Neuronal stem cell (in vitro differentiated cells): ENCODE results near the gene RGL1.

Experiments used
- DNase-seq: peaks from one replicate; pipeline ENCODE4 v3.0.0-alpha.2; 2013; ENCODE audit warnings: low spot score
- H2AFZ ChIP-seq: one replicate; pipeline ENCODE4 v1.6.1; 2013; ENCODE audit warnings: mild to moderate bottlenecking, low read length, inconsistent platforms
- H2AK5ac ChIP-seq: 2 replicates; pipeline ENCODE4 v1.6.1; 2013; ENCODE audit warnings: low read depth, mild to moderate bottlenecking, inconsistent platforms, low read length, moderate library complexity, mixed read lengths
- H2BK120ac ChIP-seq: 2 replicates; pipeline ENCODE4 v1.6.1; 2013; ENCODE audit warnings: low read depth, mild to moderate bottlenecking, inconsistent platforms, low read length, moderate library complexity, mixed read lengths
- H2BK12ac ChIP-seq: one replicate; pipeline ENCODE4 v1.6.1; 2013; ENCODE audit warnings: low read length, inconsistent platforms
- H2BK15ac ChIP-seq: 2 replicates; pipeline ENCODE4 v1.6.1; 2013; ENCODE audit warnings: mild to moderate bottlenecking, low read length, inconsistent platforms, mixed read lengths
- H2BK5ac ChIP-seq: one replicate; pipeline ENCODE4 v1.6.1; 2013; ENCODE audit warnings: inconsistent platforms, mild to moderate bottlenecking, low read length, moderate library complexity
- H3K14ac ChIP-seq: one replicate; pipeline ENCODE4 v1.6.1; 2013; ENCODE audit warnings: low read length, inconsistent platforms
- H3K18ac ChIP-seq: 2 replicates; pipeline ENCODE4 v1.6.1; 2013; ENCODE audit warnings: low read length, inconsistent platforms
- H3K23ac ChIP-seq: 2 replicates; pipeline ENCODE4 v1.6.1; 2013; ENCODE audit warnings: low read depth, mild to moderate bottlenecking, mixed read lengths, low read length, inconsistent platforms; ENCODE audit not compliant: poor library complexity
- H3K27ac ChIP-seq: replicated peaks from 3 replicates; pipeline ENCODE4 v1.5.1; 2013; ENCODE audit warnings: low read length, inconsistent platforms
- H3K27me3 ChIP-seq, 3 experiments: 2 replicates each; pipeline ENCODE4 v1.6.1; 2013; ENCODE audit warnings: low read length in 3 of 3, mild to moderate bottlenecking in 2 of 3, inconsistent platforms in 1 of 3, low read depth in 1 of 3, mixed read lengths in 1 of 3, moderate library complexity in 1 of 3; ENCODE audit not compliant: control insufficient read depth in 3 of 3, insufficient read depth in 3 of 3
- H3K36me3 ChIP-seq, 2 donors: replicated peaks in 1 of 2; 2 replicates each; pipeline ENCODE4 v1.6.1; 2013; ENCODE audit warnings: low read length in 2 of 2; ENCODE audit not compliant: control insufficient read depth in 2 of 2, insufficient read depth in 2 of 2
- H3K4ac ChIP-seq: 2 replicates; pipeline ENCODE4 v1.6.1; 2013; ENCODE audit warnings: inconsistent platforms, mild to moderate bottlenecking, low read length, moderate library complexity
- H3K4me1 ChIP-seq, 2 donors: 1 replicate in 1 of 2; 2 replicates in 1 of 2; pipeline ENCODE4 v1.6.1; 2013; ENCODE audit warnings: low read length in 2 of 2, low read depth in 1 of 2; ENCODE audit not compliant: control insufficient read depth in 2 of 2, insufficient read depth in 1 of 2
- H3K4me2 ChIP-seq: one replicate; pipeline ENCODE4 v1.6.1; 2013; ENCODE audit warnings: mild to moderate bottlenecking, low read length, inconsistent platforms; ENCODE audit not compliant: insufficient read depth, poor library complexity, severe bottlenecking
- H3K4me3 ChIP-seq, 2 donors: 2 replicates each; pipeline ENCODE4 v1.5.1; 2013; ENCODE audit warnings: low read length in 2 of 2, mild to moderate bottlenecking in 2 of 2, inconsistent platforms in 1 of 2, moderate library complexity in 1 of 2
- H3K79me1 ChIP-seq: one replicate; pipeline ENCODE4 v1.6.1; 2013; ENCODE audit warnings: low read depth, mild to moderate bottlenecking, inconsistent platforms, low read length, moderate library complexity
- H3K9ac ChIP-seq: one replicate; pipeline ENCODE4 v1.6.1; 2013; ENCODE audit warnings: mild to moderate bottlenecking, low read depth, low read length, inconsistent platforms; ENCODE audit not compliant: poor library complexity
- H3K9me3 ChIP-seq, 2 donors: replicated peaks in 1 of 2; 2 replicates each; pipeline versions ENCODE3 to v1.6.1; 2013; ENCODE audit warnings: low read length in 2 of 2, mild to moderate bottlenecking in 2 of 2, inconsistent platforms in 1 of 2, low read depth in 1 of 2, mixed read lengths in 1 of 2, moderate library complexity in 1 of 2; ENCODE audit not compliant: control insufficient read depth in 2 of 2, insufficient read depth in 1 of 2
- H4K8ac ChIP-seq: one replicate; pipeline ENCODE4 v1.6.1; 2013; ENCODE audit warnings: low read depth, mild to moderate bottlenecking, inconsistent platforms, low read length, moderate library complexity
- H4K91ac ChIP-seq: one replicate; pipeline ENCODE4 v1.6.1; 2013; ENCODE audit warnings: low read length, low read depth, mild to moderate bottlenecking, inconsistent platforms; ENCODE audit not compliant: poor library complexity
- WGBS, 2 donors: extraction: QIAGEN DNeasy Blood & Tissue Kit; methylation state at CpG; one replicate each; pipeline ENCODE4 v1.1.7; 2013; ENCODE audit warnings: missing lambda C conversion rate in 2 of 2, mixed read lengths in 1 of 2; ENCODE audit not compliant: insufficient read length in 2 of 2, insufficient replicate concordance in 1 of 2; ENCODE audit errors: extremely low coverage in 2 of 2; 5-methylcytosine and 5-hydroxymethylcytosine counted together

Gene RGL1

DNA sequence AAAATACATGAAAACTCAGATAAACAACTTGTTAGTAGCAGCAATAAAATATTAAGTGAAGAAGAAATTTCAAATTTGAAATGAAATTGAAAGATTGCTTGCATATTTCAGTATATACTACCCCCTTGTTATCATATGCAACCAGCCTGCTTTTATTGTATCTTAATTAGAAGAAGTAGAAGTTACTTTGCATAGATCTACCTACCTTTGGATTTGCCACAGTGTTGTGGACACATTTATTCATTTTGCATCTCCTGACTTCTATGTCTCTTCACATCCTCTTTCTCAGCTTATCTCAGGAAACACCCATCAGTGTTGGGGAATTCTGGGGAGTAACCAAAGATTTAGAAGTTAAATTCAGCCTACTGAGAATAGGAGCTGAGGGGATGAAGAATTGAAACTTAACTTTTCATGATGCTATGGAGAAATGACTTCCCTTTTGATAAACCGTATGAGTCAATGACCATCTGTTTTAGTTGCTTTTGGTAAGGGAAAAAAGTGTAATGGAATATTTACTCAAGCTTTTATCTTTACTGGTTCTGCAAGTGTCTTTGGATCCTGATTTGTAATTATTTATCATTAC lies 96.9 kb downstream of the RGL1 start:
- Histone ChIP-seq H2BK5ac (no peak overlapping the region), H2AFZ (no peak overlapping the region), H3K4me1 (no peaks in the 10 kb centered on the region), H2AK5ac (no peak overlapping the region), H2BK12ac (no peak overlapping the region), H2BK15ac (no peak overlapping the region), H3K36me3 (peaks cover 16 to 81% of the 10 kb centered on the region in 2 donors), H3K79me1 (no peaks in the 10 kb centered on the region), H4K8ac (no peak overlapping the region), H3K9ac (no peak overlapping the region), H3K4me3 (no peak overlapping the region), H3K9me3 (no peaks in the 10 kb centered on the region), H3K4ac (no peak overlapping the region), H3K27ac (no peak overlapping the region), H3K14ac (no peak overlapping the region), H4K91ac (no peak overlapping the region), H2BK120ac (no peak overlapping the region), H3K4me2 (no peak overlapping the region), H3K23ac (no peak overlapping the region), H3K18ac (no peak overlapping the region), H3K27me3 (no peaks in the 10 kb centered on the region)
- no CpG with 5 or more reads among the region's 1 CpG for WGBS, 2 donors
- DNase-seq: no peak

DNA sequence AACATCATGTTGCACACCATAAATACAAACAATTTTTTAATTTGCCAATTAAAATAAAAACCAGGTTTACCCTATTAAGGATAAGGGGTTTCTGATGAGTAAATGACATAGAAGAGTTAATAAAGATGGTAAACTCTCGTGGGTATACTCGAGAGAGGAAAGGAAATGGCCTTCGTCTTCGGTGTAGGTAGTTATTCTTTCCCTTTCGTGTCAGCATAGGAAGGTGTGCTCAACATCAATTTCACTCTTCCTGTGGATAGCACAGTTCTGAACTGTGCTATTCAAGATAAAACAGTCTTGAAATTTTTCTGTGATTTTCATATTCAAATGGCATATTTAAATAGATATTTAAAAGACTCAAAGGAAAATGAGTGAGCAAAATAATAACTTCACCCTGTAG lies 98.2 kb downstream of the RGL1 start:
- H4K91ac ChIP-seq: no peak overlapping the region
- no peak overlapping the region for H2BK5ac ChIP-seq
- H3K4ac ChIP-seq: no peak overlapping the region
- no peak overlapping the region for H3K14ac ChIP-seq
- no peak overlapping the region for H3K18ac ChIP-seq
- no peak overlapping the region for H2AK5ac ChIP-seq
- no peaks in the 10 kb centered on the region for H3K4me1 ChIP-seq
- H2BK15ac ChIP-seq: no peak overlapping the region
- no peak overlapping the region for H3K27ac ChIP-seq
- no peak overlapping the region for H2BK120ac ChIP-seq
- no peaks in the 10 kb centered on the region for H3K27me3 ChIP-seq
- H3K4me2 ChIP-seq: no peak overlapping the region
- no peak for DNase-seq
- no peak overlapping the region for H4K8ac ChIP-seq
- no peak overlapping the region for H3K9ac ChIP-seq
- H3K23ac ChIP-seq: no peak overlapping the region
- peaks cover 0 to 2% of the 10 kb centered on the region in 2 donors for H3K9me3 ChIP-seq
- no peak overlapping the region for H3K4me3 ChIP-seq
- no peak overlapping the region for H2AFZ ChIP-seq
- WGBS, 2 donors: no CpG with 5 or more reads among the region's 5 CpGs
- peaks cover 19 to 83% of the 10 kb centered on the region in 2 donors for H3K36me3 ChIP-seq
- no peaks in the 10 kb centered on the region for H3K79me1 ChIP-seq
- H2BK12ac ChIP-seq: no peak overlapping the region

DNA sequence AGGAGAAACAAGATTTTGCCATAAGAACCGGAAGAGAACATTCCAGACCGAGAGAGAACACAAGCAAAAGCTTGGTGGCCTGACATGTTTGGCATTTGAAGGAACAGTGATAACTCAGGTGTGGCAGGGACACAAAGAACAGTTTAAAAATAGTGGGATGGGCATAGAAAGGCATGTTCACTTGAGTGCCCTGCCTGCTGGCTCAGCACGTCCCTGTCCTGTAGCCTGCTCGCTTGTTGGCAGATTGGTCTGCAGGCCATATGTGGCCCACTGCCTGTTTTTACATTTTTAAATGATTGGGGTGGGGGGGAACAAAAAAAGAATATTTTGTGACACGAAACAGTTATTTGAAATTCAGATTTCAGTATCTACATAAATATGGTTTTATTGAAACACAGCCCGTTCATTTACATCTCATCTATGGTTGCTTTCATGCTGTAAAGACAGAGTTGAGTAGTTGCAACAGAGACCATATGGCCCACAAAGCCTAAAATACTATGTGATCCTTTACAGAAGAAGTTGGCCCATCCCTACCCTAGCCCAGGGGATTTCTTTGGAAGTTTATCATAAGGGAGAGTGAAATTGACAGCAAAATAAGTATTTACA lies 100.7 kb downstream of the RGL1 start:
- Histone ChIP-seq H3K79me1 (no peaks in the 10 kb centered on the region), H3K4ac (no peak overlapping the region), H2BK120ac (no peak overlapping the region), H2BK15ac (no peak overlapping the region), H3K4me1 (no peaks in the 10 kb centered on the region), H2BK5ac (no peak overlapping the region), H3K9ac (no peak overlapping the region), H3K27me3 (no peaks in the 10 kb centered on the region), H4K8ac (no peak overlapping the region), H3K23ac (no peak overlapping the region), H3K14ac (no peak overlapping the region), H3K9me3 (peaks cover 0 to 2% of the 10 kb centered on the region in 2 donors), H3K18ac (no peak overlapping the region), H3K36me3 (peaks cover 24 to 85% of the 10 kb centered on the region in 2 donors), H3K4me3 (no peak overlapping the region), H2BK12ac (no peak overlapping the region), H2AFZ (no peak overlapping the region), H2AK5ac (no peak overlapping the region), H4K91ac (no peak overlapping the region), H3K27ac (no peak overlapping the region), H3K4me2 (no peak overlapping the region)
- DNase-seq: no peak
- no CpG with 5 or more reads among the region's 6 CpGs for WGBS, 2 donors

DNA sequence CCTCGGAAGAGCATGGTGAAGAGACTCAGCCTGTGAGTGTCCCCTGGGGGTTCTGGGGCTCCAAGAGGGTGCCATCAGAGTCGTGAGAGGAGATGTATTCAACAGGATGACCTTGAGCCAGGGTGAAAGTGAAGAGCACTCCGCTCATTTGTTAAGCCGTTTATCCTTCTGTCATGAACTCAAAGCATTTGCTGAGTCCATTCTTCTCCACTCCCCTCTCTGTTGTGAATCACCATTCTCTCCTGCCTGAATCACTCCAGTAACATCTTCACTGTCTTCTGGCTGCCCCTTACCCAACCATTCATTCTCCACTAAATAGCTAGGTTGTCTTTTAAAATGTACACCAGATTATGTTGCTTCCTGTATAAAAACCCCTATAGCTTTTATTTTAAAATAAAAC lies 102.2 kb downstream of the RGL1 start:
- no peak for DNase-seq
- Histone ChIP-seq H2AK5ac (no peak overlapping the region), H4K91ac (no peak overlapping the region), H3K27ac (no peak overlapping the region), H2BK120ac (no peak overlapping the region), H2BK5ac (no peak overlapping the region), H3K9ac (no peak overlapping the region), H3K4me2 (no peak overlapping the region), H3K4me1 (no peaks in the 10 kb centered on the region), H3K79me1 (no peaks in the 10 kb centered on the region), H3K18ac (no peak overlapping the region), H3K4ac (no peak overlapping the region), H3K27me3 (no peaks in the 10 kb centered on the region), H3K23ac (no peak overlapping the region), H2BK12ac (no peak overlapping the region), H3K36me3 (peaks cover 28 to 91% of the 10 kb centered on the region in 2 donors), H2AFZ (no peak overlapping the region), H4K8ac (no peak overlapping the region), H3K9me3 (peaks cover 0 to 2% of the 10 kb centered on the region in 2 donors), H2BK15ac (no peak overlapping the region), H3K14ac (no peak overlapping the region), H3K4me3 (no peak overlapping the region)
- WGBS, 2 donors: no CpG with 5 or more reads among the region's 4 CpGs
